Testis (tissue), 2 donors: ENCODE data around the gene TPPP.

Experiments used
- POLR2A ChIP-seq: fragments of 450-650 bp; IDR thresholded peaks from one replicate; pipeline ENCODE4 v1.6.1; 2017; ENCODE audit warnings: antibody characterized with exemption, mild to moderate bottlenecking, moderate library complexity
- TF ChIP-seq, protein P1 (sequence below), 3 experiments: fragments of 450-650 bp in 2 of 3; fragments of 200-600 bp in 1 of 3; sonication (generic) in 1 of 3; IDR thresholded peaks; one replicate each; pipeline ENCODE4 v1.5.1; 2016 to 2019; ENCODE audit warnings: antibody characterized with exemption in 3 of 3, mild to moderate bottlenecking in 2 of 3, moderate library complexity in 1 of 3

DNA sequence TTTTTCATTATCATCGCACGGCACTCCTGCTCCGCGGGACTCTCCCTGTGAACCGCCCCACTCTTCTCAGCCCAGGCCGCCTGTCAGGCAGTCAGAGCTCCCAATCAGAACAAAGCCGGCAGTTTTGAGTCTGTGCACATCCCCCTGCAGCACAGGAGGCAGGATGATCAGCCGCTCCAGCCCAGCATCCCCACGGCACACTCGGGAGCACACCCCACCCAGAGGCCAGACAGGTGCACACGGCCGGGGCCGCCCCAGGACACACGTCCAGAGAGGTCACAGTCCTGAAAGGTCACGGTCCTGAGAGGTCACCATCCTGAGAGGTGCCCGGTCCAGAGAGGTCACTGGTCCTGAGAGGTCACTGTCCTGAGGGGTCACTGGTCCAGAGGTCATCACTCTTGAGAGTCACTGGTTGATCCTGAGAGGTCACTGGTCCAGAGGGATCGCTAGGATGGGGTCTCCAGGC lies 8.4 kb downstream of the TPPP start:
- TF ChIP-seq, protein P1, sequence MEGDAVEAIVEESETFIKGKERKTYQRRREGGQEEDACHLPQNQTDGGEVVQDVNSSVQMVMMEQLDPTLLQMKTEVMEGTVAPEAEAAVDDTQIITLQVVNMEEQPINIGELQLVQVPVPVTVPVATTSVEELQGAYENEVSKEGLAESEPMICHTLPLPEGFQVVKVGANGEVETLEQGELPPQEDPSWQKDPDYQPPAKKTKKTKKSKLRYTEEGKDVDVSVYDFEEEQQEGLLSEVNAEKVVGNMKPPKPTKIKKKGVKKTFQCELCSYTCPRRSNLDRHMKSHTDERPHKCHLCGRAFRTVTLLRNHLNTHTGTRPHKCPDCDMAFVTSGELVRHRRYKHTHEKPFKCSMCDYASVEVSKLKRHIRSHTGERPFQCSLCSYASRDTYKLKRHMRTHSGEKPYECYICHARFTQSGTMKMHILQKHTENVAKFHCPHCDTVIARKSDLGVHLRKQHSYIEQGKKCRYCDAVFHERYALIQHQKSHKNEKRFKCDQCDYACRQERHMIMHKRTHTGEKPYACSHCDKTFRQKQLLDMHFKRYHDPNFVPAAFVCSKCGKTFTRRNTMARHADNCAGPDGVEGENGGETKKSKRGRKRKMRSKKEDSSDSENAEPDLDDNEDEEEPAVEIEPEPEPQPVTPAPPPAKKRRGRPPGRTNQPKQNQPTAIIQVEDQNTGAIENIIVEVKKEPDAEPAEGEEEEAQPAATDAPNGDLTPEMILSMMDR (IDR thresholded peaks at IDR 0.05) = no peak
- no peak for TF ChIP-seq POLR2A
